ENCODE data around the gene SHISA8.
"Not testable (repeated sequence)": the region's sequence is repeated elsewhere in the genome, so short reads cannot be mapped to it uniquely, and the experiment has no call there.

SHISA8 gene

GRCh38 chr22:41880653-41881052 lies 34.2 kb downstream of the SHISA8 start:
- Histone ChIP-seq H3K27me3 (ENCODE audit: control insufficient read depth, insufficient read depth, low read length) (no peaks in the 10 kb centered on the region), H3K9ac (ENCODE audit: low read depth, low read length) (no peak overlapping the region), H3K4me3 (ENCODE audit: low read depth, low read length) (no peak overlapping the region), H3K4me1 (ENCODE audit: control insufficient read depth, insufficient read depth, low read length) (no peaks in the 10 kb centered on the region), H3K36me3 (ENCODE audit: control insufficient read depth, insufficient read depth, low read length) (peaks cover 67% of the 10 kb centered on the region), H3K9me3 (ENCODE audit: control insufficient read depth, insufficient read depth, low read length) (no peaks in the 10 kb centered on the region)

DNA sequence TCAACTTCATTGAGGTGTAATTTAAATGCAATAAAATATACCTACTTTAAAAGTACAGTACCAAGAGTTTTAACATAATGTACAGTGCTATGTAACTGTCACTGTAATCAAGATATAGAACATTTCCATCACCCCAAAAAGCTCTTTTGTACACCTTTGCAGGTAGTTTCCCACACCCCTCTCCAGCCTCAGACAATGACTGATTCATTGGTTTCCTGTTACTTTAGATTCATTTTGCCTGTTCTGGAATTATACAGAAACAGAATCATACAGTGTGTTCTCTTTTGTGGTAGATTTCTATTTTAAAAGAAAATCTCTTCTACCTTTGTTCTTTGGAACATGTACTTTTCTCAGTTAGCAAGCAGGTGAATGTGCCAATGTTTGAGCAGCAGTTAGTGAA lies 38.2 kb downstream of the SHISA8 start:
- peaks cover 60% of the 10 kb centered on the region for H3K36me3 ChIP-seq (ENCODE audit: control insufficient read depth, insufficient read depth, low read length)
- H3K9ac ChIP-seq (ENCODE audit: low read depth, low read length): no peak overlapping the region
- no peak overlapping the region for H3K4me3 ChIP-seq (ENCODE audit: low read depth, low read length)
- H3K9me3 ChIP-seq (ENCODE audit: control insufficient read depth, insufficient read depth, low read length): no peaks in the 10 kb centered on the region
- H3K27me3 ChIP-seq (ENCODE audit: control insufficient read depth, insufficient read depth, low read length): no peaks in the 10 kb centered on the region
- no peaks in the 10 kb centered on the region for H3K4me1 ChIP-seq (ENCODE audit: control insufficient read depth, insufficient read depth, low read length)

- no peaks in the 10 kb centered on the region for H3K4me1 ChIP-seq (ENCODE audit: control insufficient read depth, insufficient read depth, low read length)
- H3K9ac ChIP-seq (ENCODE audit: low read depth, low read length): no peak overlapping the region
- H3K36me3 ChIP-seq (ENCODE audit: control insufficient read depth, insufficient read depth, low read length): peaks cover 57% of the 10 kb centered on the region
These were observed 38.6 kb downstream of the SHISA8 start for GRCh38 chr22:41876275-41876674.

DNA sequence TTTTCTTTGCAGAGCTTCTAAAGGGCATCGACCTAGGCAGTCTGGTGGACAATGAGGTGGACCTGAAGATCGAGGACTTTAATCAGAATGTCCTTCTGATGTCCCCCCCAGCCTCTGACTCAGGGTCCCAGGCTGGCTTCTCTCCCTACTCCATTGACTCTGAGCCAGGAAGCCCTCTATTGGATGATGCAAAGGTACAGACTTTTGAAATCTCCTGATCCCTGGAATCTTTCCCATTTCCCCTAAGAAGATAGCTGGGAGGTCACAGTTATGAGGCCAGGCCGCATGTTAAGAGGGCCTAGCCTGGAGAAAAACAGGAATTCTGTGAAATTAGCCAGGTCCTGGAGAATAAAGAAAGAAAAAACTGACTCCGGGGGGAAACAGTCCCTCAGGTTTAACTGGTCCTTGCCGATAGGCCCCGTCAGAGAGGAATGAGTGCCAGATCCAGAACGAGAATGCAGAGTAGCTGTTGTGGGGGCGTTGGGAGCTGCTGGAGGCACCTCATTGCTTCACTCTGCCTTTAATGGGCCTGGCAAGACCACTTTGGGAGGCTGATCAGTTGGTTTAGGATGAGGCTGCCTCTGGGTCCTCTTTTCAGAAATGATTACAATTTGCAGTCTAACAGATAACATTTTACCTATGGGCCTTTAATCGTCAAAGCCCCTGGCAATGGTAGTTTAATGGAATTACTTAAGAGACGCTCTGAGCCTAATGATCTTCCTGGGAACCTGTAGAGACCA lies 39.2 kb downstream of the SHISA8 start:
- Histone ChIP-seq H3K9me3 (ENCODE audit: control insufficient read depth, insufficient read depth, low read length) (no peaks in the 10 kb centered on the region), H3K4me3 (ENCODE audit: low read depth, low read length) (no peak overlapping the region), H3K4me1 (ENCODE audit: control insufficient read depth, insufficient read depth, low read length) (no peaks in the 10 kb centered on the region), H3K9ac (ENCODE audit: low read depth, low read length) (no peak overlapping the region), H3K36me3 (ENCODE audit: control insufficient read depth, insufficient read depth, low read length) (peaks cover 57% of the 10 kb centered on the region), H3K27me3 (ENCODE audit: control insufficient read depth, insufficient read depth, low read length) (no peaks in the 10 kb centered on the region)

More at GRCh38 chr22:41876275-41876674, 38.6 kb downstream of the SHISA8 start:
- Histone ChIP-seq H3K27me3 (ENCODE audit: control insufficient read depth, insufficient read depth, low read length) (no peaks in the 10 kb centered on the region), H3K4me3 (ENCODE audit: low read depth, low read length) (no peak overlapping the region), H3K9me3 (ENCODE audit: control insufficient read depth, insufficient read depth, low read length) (no peaks in the 10 kb centered on the region)

- peaks cover 53% of the 10 kb centered on the region for H3K36me3 ChIP-seq (ENCODE audit: control insufficient read depth, insufficient read depth, low read length)
- no peak overlapping the region for H3K4me3 ChIP-seq (ENCODE audit: low read depth, low read length)
- H3K27me3 ChIP-seq (ENCODE audit: control insufficient read depth, insufficient read depth, low read length): no peaks in the 10 kb centered on the region
- H3K4me1 ChIP-seq (ENCODE audit: control insufficient read depth, insufficient read depth, low read length): no peaks in the 10 kb centered on the region
- H3K9ac ChIP-seq (ENCODE audit: low read depth, low read length): no peak overlapping the region
- H3K9me3 ChIP-seq (ENCODE audit: control insufficient read depth, insufficient read depth, low read length): no peaks in the 10 kb centered on the region
These were observed 40.8 kb downstream of the SHISA8 start for GRCh38 chr22:41874090-41874489.

DNA sequence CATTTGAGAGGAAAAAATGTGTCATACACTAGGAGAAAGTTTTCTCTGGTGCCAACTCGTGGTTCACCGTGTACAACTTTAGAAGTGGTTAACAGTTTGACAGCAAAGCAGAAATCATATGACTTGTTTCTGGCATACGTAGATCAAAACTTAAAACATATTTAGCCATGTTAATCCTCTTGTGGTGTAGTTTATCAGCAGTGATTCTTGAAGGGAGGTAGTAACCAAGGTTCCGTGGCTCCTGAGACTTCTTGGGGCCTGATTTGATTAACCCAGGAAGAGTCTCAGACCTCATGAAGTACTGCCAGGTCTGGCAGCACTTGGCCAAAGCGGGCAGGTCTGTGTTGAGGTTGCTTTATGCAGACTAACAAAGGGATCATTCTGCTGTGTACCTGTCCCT lies 41.5 kb downstream of the SHISA8 start:
- Histone ChIP-seq H3K4me3 (ENCODE audit: low read depth, low read length) (no peak overlapping the region), H3K36me3 (ENCODE audit: control insufficient read depth, insufficient read depth, low read length) (peaks cover 53% of the 10 kb centered on the region), H3K9ac (ENCODE audit: low read depth, low read length) (no peak overlapping the region), H3K27me3 (ENCODE audit: control insufficient read depth, insufficient read depth, low read length) (no peaks in the 10 kb centered on the region), H3K4me1 (ENCODE audit: control insufficient read depth, insufficient read depth, low read length) (no peaks in the 10 kb centered on the region), H3K9me3 (ENCODE audit: control insufficient read depth, insufficient read depth, low read length) (no peaks in the 10 kb centered on the region)

DNA sequence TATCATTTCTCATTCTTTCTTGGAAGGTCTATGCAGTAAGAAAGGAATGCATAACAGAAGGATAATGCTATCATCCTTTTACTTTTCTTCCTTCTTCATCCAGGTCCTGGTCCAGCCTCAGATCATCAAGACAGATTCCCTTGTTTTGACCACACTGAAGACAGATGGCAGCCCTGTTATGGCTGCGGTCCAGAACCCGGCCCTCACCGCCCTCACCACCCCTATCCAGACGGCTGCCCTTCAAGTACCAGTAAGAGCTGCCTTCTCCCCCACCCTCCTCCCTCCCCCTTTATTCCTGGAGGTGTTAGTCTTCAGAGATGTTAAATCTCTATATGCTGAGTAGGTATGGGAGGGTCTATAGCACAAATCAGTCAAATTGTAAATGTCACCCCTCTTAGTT lies 44.1 kb downstream of the SHISA8 start:
- Histone ChIP-seq H3K9ac (ENCODE audit: low read depth, low read length) (no peak overlapping the region), H3K4me3 (ENCODE audit: low read depth, low read length) (no peak overlapping the region), H3K9me3 (ENCODE audit: control insufficient read depth, insufficient read depth, low read length) (no peaks in the 10 kb centered on the region), H3K36me3 (ENCODE audit: control insufficient read depth, insufficient read depth, low read length) (peaks cover 49% of the 10 kb centered on the region), H3K4me1 (ENCODE audit: control insufficient read depth, insufficient read depth, low read length) (no peaks in the 10 kb centered on the region), H3K27me3 (ENCODE audit: control insufficient read depth, insufficient read depth, low read length) (no peaks in the 10 kb centered on the region)

DNA sequence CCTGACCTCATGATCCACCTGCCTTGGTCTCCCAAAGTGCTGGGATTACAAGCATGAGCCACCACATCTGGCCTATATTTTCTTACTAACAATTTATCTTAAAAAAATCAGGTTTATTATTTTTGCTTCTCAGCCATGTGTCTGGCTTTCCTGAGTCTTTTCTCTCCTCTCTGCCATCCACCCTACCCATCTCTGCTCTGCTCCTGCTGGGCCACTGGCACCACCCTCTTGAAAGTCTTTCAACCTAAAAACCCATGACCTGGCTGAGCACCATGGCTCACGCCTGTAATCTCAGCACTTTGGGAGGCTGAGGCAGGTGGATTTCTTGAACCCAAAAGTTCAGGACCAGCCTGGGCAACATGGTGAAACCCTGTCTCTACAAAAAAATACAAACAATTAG lies 44.8 kb downstream of the SHISA8 start:
- not testable (repeated sequence) for H3K27me3 ChIP-seq (ENCODE audit: control insufficient read depth, insufficient read depth, low read length); H3K4me1 ChIP-seq (ENCODE audit: control insufficient read depth, insufficient read depth, low read length); H3K9ac ChIP-seq (ENCODE audit: low read depth, low read length); H3K4me3 ChIP-seq (ENCODE audit: low read depth, low read length); H3K9me3 ChIP-seq (ENCODE audit: control insufficient read depth, insufficient read depth, low read length)
- peaks cover 47% of the 10 kb centered on the region for H3K36me3 ChIP-seq (ENCODE audit: control insufficient read depth, insufficient read depth, low read length)

DNA sequence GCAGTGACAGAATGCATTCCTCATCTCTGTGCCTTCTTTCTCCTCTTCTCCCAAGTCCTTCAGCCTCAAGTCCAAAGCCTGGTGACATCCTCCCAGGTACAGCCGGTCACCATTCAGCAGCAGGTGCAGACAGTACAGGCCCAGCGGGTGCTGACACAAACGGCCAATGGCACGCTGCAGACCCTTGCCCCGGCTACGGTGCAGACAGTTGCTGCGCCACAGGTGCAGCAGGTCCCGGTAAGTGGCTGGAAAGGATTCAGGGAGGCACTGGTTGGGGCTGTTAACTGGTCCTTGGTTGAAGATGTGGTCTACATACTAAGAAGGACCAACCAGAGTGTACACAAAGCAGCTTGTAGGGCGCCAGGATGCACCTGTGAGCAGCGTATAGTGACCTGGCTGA lies 46.3 kb downstream of the SHISA8 start:
- H3K9ac ChIP-seq (ENCODE audit: low read depth, low read length): no peak overlapping the region
- H3K27me3 ChIP-seq (ENCODE audit: control insufficient read depth, insufficient read depth, low read length): no peaks in the 10 kb centered on the region
- H3K4me1 ChIP-seq (ENCODE audit: control insufficient read depth, insufficient read depth, low read length): no peaks in the 10 kb centered on the region
- H3K9me3 ChIP-seq (ENCODE audit: control insufficient read depth, insufficient read depth, low read length): no peaks in the 10 kb centered on the region
- H3K4me3 ChIP-seq (ENCODE audit: low read depth, low read length): no peak overlapping the region
- H3K36me3 ChIP-seq (ENCODE audit: control insufficient read depth, insufficient read depth, low read length): peaks cover 38% of the 10 kb centered on the region

GRCh38 chr22:41863472-41863871 lies 51.4 kb downstream of the SHISA8 start:
- Histone ChIP-seq H3K4me3 (ENCODE audit: low read depth, low read length) (no peak overlapping the region), H3K27me3 (ENCODE audit: control insufficient read depth, insufficient read depth, low read length) (no peaks in the 10 kb centered on the region), H3K4me1 (ENCODE audit: control insufficient read depth, insufficient read depth, low read length) (no peaks in the 10 kb centered on the region), H3K36me3 (ENCODE audit: control insufficient read depth, insufficient read depth, low read length) (peaks cover 15% of the 10 kb centered on the region), H3K9ac (ENCODE audit: low read depth, low read length) (peak overlapping the region; percentile 37), H3K9me3 (ENCODE audit: control insufficient read depth, insufficient read depth, low read length) (no peaks in the 10 kb centered on the region)

DNA sequence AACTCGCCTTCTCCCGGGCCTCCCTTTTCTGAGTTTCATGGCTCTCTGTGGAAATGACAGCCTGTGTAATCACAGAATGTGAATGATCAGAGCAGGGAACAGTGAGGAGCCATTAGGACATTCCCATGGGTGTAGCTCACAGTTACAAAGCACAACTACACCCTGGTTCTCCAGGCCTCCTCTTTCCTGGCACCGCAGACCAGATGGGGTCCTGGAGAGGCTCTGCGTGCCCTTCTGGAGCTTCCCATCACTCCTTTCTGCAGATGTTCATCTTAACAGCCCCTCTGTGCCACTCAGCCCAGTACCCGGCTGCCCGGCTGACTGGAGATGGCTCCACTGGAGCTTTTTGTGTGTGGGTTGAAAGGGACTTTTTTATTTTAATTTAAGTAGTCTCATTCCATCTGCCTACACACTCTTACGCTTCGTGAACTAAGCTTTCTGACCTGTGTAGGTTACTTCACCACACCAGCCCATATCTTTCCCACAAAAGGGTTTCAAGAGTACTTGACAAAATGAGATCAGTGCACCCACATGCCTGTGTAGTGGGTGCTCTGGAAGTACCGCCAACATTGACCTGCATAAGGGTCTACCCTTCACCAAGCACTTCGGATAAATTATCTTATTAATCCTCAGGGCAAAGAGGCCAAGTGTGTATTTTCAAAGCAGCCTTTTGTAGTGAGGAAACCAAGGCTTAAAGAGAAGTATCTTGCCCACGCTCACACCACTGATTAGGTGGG lies 52.2 kb downstream of the SHISA8 start:
- Histone ChIP-seq H3K27me3 (ENCODE audit: control insufficient read depth, insufficient read depth, low read length) (no peaks in the 10 kb centered on the region), H3K4me3 (ENCODE audit: low read depth, low read length) (no peak overlapping the region), H3K4me1 (ENCODE audit: control insufficient read depth, insufficient read depth, low read length) (no peaks in the 10 kb centered on the region), H3K36me3 (ENCODE audit: control insufficient read depth, insufficient read depth, low read length) (peaks cover 8% of the 10 kb centered on the region), H3K9ac (ENCODE audit: low read depth, low read length) (peak overlapping the region; percentile 37), H3K9me3 (ENCODE audit: control insufficient read depth, insufficient read depth, low read length) (no peaks in the 10 kb centered on the region)

DNA sequence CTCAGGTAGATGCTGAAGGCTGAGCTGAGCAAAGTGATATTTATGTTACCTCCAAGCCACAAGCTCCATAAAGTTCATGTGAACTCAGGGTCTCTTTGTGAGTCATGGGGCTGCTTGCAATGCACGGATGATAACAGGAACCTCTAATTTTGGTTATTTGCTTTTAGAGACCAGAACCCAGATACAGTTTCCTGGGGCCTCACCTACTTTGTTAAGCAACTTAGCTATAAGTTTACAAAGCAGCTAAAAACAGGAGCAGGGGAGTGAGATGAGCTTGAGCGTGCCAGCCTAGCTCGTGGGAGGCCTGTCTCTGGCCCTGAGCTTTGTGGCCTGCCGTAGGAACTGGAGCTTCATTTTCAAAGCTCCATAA lies 52.7 kb downstream of the SHISA8 start:
- Histone ChIP-seq H3K4me3 (ENCODE audit: low read depth, low read length) (no peak overlapping the region), H3K9me3 (ENCODE audit: control insufficient read depth, insufficient read depth, low read length) (no peaks in the 10 kb centered on the region), H3K27me3 (ENCODE audit: control insufficient read depth, insufficient read depth, low read length) (no peaks in the 10 kb centered on the region), H3K36me3 (ENCODE audit: control insufficient read depth, insufficient read depth, low read length) (peaks cover 4% of the 10 kb centered on the region), H3K4me1 (ENCODE audit: control insufficient read depth, insufficient read depth, low read length) (no peaks in the 10 kb centered on the region), H3K9ac (ENCODE audit: low read depth, low read length) (no peak overlapping the region)

Measured in iPS-15b (cell line).